HL-60 (cell line): Measurements from ENCODE around the gene USP19.

Experiments used
- CTCF ChIP-seq: IDR thresholded peaks from one replicate; pipeline ENCODE4 v1.5.1; 2011; ENCODE audit warnings: low read length, control low read depth, inconsistent platforms; ENCODE audit not compliant: insufficient read depth
- GABPA ChIP-seq: IDR thresholded peaks from 2 replicates; pipeline ENCODE4 v1.6.1; 2012; ENCODE audit warnings: low read depth

DNA sequence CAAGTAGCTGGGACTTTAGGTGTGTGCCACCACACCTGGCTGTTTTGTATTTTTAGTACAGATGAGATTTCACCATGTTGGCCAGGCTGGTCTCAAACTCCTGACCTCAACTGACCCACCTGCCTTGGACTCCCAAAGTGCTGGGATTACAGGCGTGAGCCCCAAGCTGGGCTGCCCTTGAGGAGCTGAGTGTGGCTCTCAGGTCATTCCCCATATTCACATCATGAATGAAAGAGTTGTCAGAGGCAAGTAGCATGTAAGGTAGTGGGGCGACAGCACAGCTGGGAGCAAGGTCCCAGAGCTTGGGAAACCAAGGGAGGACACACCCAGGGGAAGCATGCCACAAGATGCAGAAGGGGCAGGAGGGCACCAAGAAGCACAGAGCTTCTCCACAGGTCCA, 40.6 kb upstream of the USP19 start:
- TF ChIP-seq CTCF (no peak), GABPA (no peak)
